OCI-LY7 (cell line): ENCODE results near the gene ENTPD6. TPM values are rescaled to one million over a fixed set of nuclear protein-coding genes. Genes with fewer than 3 reads are reported as not detected.

Source experiments
- Bru-seq: library from RNA; stranded (reverse); fragments of 400-500 nt; gene quantifications from one replicate; lab custom pipeline; 2021; lab: Mats Ljungman, UMichigan
- BruChase-seq, 2 experiments: library from RNA; stranded (reverse); fragments of 400-500 nt; gene quantifications; one replicate each; lab custom pipeline; 2021; lab: Mats Ljungman, UMichigan
- BruUV-seq: library from RNA; stranded (reverse); fragments of 400-500 nt; replicated peaks from 2 replicates; lab custom pipeline; 2021; lab: Mats Ljungman, UMichigan
- CTCF ChIA-PET: fragments of 300-600 bp; sonication (Branson Sonifier 250); formaldehyde crosslinking; loops from one replicate; lab custom pipeline; 2022; ENCODE audit warnings: antibody characterized with exemption; ENCODE audit not compliant: unreplicated experiment; lab: Charles Lee
- POLR2A ChIA-PET: fragments of 300-600 bp; sonication (Branson Sonifier 250); formaldehyde crosslinking; loops from one replicate; lab custom pipeline; 2022; ENCODE audit warnings: antibody characterized with exemption; lab: Charles Lee
- DNase-seq: peaks from one replicate; pipeline ENCODE4 v3.0.0-alpha.2; 2015; ENCODE audit warnings: low spot score
- H2AFZ ChIP-seq: fragments of 200-600 bp; sonication (generic), shearing (Covaris generic); 2 replicates; pipeline ENCODE4 v1.6.1; 2014; ENCODE audit warnings: mild to moderate bottlenecking, antibody characterized with exemption, low read length, moderate library complexity
- H3K27ac ChIP-seq: fragments of 200-600 bp; sonication (generic); 2 replicates; pipeline ENCODE4 v1.5.1; 2014; ENCODE audit warnings: mixed run types, low read depth, mild to moderate bottlenecking, moderate library complexity, low read length, inconsistent platforms; ENCODE audit not compliant: poor library complexity, severe bottlenecking
- H3K36me3 ChIP-seq: fragments of 200-600 bp; sonication (generic); 2 replicates; pipeline ENCODE4 v1.6.1; 2014; ENCODE audit warnings: mild to moderate bottlenecking, antibody characterized with exemption, low read length, moderate library complexity, mixed read lengths; ENCODE audit not compliant: insufficient read depth
- H3K4me1 ChIP-seq: fragments of 200-600 bp; sonication (generic); 2 replicates; pipeline ENCODE4 v1.5.1; 2014; ENCODE audit warnings: mild to moderate bottlenecking, low read length; ENCODE audit not compliant: insufficient read depth, poor library complexity, severe bottlenecking
- H3K4me2 ChIP-seq: fragments of 200-600 bp; sonication (generic); 2 replicates; pipeline ENCODE4 v1.6.1; 2014; ENCODE audit warnings: mild to moderate bottlenecking, low read length
- H3K4me3 ChIP-seq: fragments of 200-600 bp; sonication (generic); 2 replicates; pipeline ENCODE4 v1.5.1; 2014; ENCODE audit warnings: mild to moderate bottlenecking, low read depth, low read length; ENCODE audit not compliant: poor library complexity, severe bottlenecking
- H3K79me2 ChIP-seq: fragments of 200-600 bp; sonication (generic); 2 replicates; pipeline ENCODE4 v1.6.1; 2016; ENCODE audit warnings: low read depth, mild to moderate bottlenecking, low read length, moderate library complexity, mixed read lengths; ENCODE audit not compliant: insufficient read depth
- H3K9me2 ChIP-seq: fragments of 200-600 bp; sonication (generic); 2 replicates; pipeline ENCODE4 v1.6.1; 2016; ENCODE audit warnings: mild to moderate bottlenecking, low read length, mixed read lengths; ENCODE audit not compliant: insufficient read depth
- H3K9me3 ChIP-seq: fragments of 200-600 bp; sonication (generic); 2 replicates; pipeline ENCODE4 v1.6.1; 2014; ENCODE audit warnings: mild to moderate bottlenecking, mixed run types, low read length, mixed read lengths
- H4K20me1 ChIP-seq: fragments of 200-600 bp; sonication (generic); 2 replicates; pipeline ENCODE4 v1.6.1; 2014; ENCODE audit warnings: mild to moderate bottlenecking, antibody characterized with exemption, low read length, moderate library complexity, mixed read lengths; ENCODE audit not compliant: insufficient read depth
- EZH2phosphoT487 ChIP-seq: fragments of 200-600 bp; sonication (generic); IDR thresholded peaks from 2 replicates; pipeline ENCODE4 v1.6.1; 2018; ENCODE audit warnings: low read depth, borderline replicate concordance, mild to moderate bottlenecking, mixed run types, antibody characterized with exemption, low read length, moderate library complexity, mixed read lengths
- intact Hi-C: fragments of 100-400 bp; cut with micrococcal nuclease; formaldehyde crosslinking; loops from one replicate; pipeline ENCODE4 v1.10.0; 2022; ENCODE audit not compliant: unreplicated experiment
- long read RNA-seq: library from polyadenylated mRNA; stranded (forward); transcript quantifications from one replicate; pipeline ENCODE4 v2.0.0, GENCODE V29; 2022
- total RNA-seq, 2 experiments: library from RNA; depleted of rRNA in 1 of 2; stranded (reverse); fragments of >200 nt in 1 of 2; shearing (Covaris generic) in 1 of 2; gene quantifications; 2 replicates each; pipeline ENCODE4 v1.2.3, GENCODE V29; 2014 to 2022
- TF ChIP-seq, protein P1 (sequence below): fragments of 200-600 bp; sonication (generic); conservative IDR thresholded peaks from 2 replicates; pipeline ENCODE4 v1.5.1; 2014; ENCODE audit warnings: mild to moderate bottlenecking, antibody characterized with exemption, low read length, moderate library complexity, mixed read lengths

ENTPD6 gene
- not detected in 2 replicates for total RNA-seq (2014; rRNA removed; shearing (Covaris generic))
- 2.3 and 4.2 TPM in 2 replicates for total RNA-seq (2022)
- Bru-seq, nascent RNA, result percentile 32 among the genes with signal in this experiment
- percentile 33 among the genes with signal in this experiment for BruChase-seq, experiment 1, labeled RNA remaining after a 6-hour chase
- percentile 36 among the genes with signal in this experiment for BruChase-seq, experiment 2, labeled RNA remaining after a 2-hour chase
- long read RNA-seq, partial matches to known transcripts, result 0 of 4 reads
- long read RNA-seq, other reads (novel, unspliced or antisense), result 3 of 4 reads

DNA sequence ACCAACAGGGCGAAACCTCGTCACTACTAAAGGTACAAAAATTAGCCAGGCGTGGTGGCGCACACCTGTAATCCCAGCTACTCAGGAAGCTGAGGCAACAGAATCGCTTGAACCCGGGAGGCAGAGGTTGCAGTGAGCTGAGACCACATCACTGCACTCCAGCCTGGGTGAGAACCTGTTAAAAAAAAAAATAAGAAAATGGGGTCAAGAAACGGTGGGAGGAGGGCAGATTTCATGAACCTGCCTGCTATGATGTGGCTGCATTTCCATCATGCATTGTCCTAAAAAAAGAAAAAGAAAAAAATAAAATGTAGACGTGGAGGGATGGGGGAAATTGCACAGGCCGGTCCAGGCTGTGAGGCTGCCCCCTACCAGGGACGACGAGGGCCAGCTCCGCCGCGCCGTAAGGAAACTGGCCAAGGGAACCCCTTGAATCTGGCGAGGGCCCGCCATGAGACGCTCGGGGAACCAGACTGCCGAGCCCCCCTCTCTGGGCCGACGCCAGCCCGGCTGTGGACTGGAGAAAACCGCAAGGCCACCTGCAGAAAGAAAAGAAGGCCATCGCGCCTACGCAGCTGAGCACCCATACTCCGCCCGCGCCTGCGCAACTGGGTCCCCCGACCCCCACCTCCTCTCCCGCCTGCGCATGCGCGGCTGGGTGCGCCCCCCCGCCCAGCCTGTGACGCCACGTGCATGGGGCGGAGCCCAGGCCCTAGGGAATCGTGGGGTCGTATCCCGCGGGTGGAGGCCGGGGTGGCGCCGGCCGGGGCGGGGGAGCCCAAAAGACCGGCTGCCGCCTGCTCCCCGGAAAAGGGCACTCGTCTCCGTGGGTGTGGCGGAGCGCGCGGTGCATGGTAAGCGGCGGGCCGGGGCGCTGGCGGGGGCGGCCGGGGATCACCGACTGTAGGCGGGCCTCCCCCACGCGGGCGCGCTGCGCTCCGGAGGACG, at the start of gene ENTPD6:
Gene ENTPD6 (plus strand): TSS at position 699 of the 948 bp plus-strand sequence. CDS start 10,825 bp downstream, outside the sequence.
- no peak for TF ChIP-seq EZH2phosphoT487
- TF ChIP-seq, protein P1, sequence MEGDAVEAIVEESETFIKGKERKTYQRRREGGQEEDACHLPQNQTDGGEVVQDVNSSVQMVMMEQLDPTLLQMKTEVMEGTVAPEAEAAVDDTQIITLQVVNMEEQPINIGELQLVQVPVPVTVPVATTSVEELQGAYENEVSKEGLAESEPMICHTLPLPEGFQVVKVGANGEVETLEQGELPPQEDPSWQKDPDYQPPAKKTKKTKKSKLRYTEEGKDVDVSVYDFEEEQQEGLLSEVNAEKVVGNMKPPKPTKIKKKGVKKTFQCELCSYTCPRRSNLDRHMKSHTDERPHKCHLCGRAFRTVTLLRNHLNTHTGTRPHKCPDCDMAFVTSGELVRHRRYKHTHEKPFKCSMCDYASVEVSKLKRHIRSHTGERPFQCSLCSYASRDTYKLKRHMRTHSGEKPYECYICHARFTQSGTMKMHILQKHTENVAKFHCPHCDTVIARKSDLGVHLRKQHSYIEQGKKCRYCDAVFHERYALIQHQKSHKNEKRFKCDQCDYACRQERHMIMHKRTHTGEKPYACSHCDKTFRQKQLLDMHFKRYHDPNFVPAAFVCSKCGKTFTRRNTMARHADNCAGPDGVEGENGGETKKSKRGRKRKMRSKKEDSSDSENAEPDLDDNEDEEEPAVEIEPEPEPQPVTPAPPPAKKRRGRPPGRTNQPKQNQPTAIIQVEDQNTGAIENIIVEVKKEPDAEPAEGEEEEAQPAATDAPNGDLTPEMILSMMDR, result no peak
- CTCF ChIA-PET, result no interaction called here
- intact Hi-C loops, result loop anchor here (5.0 kb wide), 1 partner anchor 87 kb away; no protein-coding TSS in a partner anchor
- H3K9me3 ChIP-seq, result no peaks in the 10 kb centered on the region
- no peaks in the 10 kb centered on the region for H3K4me1 ChIP-seq
- H2AFZ ChIP-seq, result no peak within 1 kb of the TSS
- no peaks in the 10 kb centered on the region for H3K9me2 ChIP-seq
- H4K20me1 ChIP-seq, result no peaks in the 10 kb centered on the region
- no TSS peak for BruUV-seq
- H3K4me2 ChIP-seq, result peak within 1 kb of the TSS; percentile 49; the same call in 1 of the 2 replicates
- no peak within 1 kb of the TSS for H3K27ac ChIP-seq
- POLR2A ChIA-PET, result no interaction called here
- DNase-seq, result no peak
- no peaks in the 10 kb centered on the region for H3K79me2 ChIP-seq
- H3K4me3 ChIP-seq, result no peak within 1 kb of the TSS
- H3K36me3 ChIP-seq, result no peaks in the 10 kb centered on the region

- Histone ChIP-seq H3K79me2 (no peaks in the 10 kb centered on the region), H3K27ac (no peak overlapping the region), H3K4me3 (no peak overlapping the region), H2AFZ (no peak overlapping the region), H4K20me1 (no peaks in the 10 kb centered on the region), H3K4me1 (no peaks in the 10 kb centered on the region), H3K4me2 (no peak overlapping the region), H3K9me3 (no peaks in the 10 kb centered on the region), H3K36me3 (no peaks in the 10 kb centered on the region), H3K9me2 (no peaks in the 10 kb centered on the region)
- no TSS peak for BruUV-seq
- DNase-seq, result no peak
- ChIA-PET CTCF (no interaction called here), POLR2A (no interaction called here)
- TF ChIP-seq, protein P1, result no peak
- no peak for TF ChIP-seq EZH2phosphoT487
- intact Hi-C loops, result no loop called here
Observed at GRCh38 chr20:25146976-25147375, 48.5 kb upstream of the ENTPD6 start.
